NCI-H187 (cell line): ENCODE data around the gene GNA15.

ENCODE experiments used
- DNase-seq, 2 experiments: peaks; one replicate each; lab custom pipeline; 2025; lab: John Stamatoyannopoulos, UW

Gene GNA15

GRCh38 chr19:3208317-3209207 lies 72.7 kb downstream of the GNA15 start:
- no peak for DNase-seq

- DNase-seq = no peak
Measured at GRCh38 chr19:3210347-3211017, 74.6 kb downstream of the GNA15 start.

- no peak for DNase-seq
Measured at GRCh38 chr19:3211191-3211590, 75.4 kb downstream of the GNA15 start.

DNA sequence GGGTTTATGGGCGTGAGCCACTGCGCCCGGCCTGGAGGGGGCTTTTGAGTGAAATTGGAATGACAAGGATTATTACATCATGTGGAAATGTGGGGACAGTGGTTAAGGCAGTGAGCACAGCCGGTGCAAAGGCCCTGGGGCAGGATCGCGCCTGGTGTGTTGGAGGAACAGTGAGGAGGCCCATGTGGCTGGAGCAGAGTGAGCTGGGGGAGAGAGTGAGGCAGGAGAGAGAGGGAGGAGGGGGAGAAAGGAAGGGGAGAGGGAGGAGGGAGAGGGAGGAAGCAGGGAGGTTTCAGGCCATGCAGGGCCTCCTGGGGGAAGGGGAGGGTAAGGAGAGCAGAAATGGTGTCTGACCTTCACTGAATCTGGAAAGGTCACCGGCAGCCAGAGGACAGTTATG lies 77.3 kb downstream of the GNA15 start:
- no peak for DNase-seq
